IMR-90 (cell line): ENCODE measurements around the gene FAM219A. TPM values are rescaled to one million over a fixed set of nuclear protein-coding genes. Genes with fewer than 3 reads are reported as not detected.
A peak's percentile ranks its signal among the peaks of the same experiment; 100 is the strongest.

Source experiments
- ATAC-seq: fragments of 200-7000 bp; cut with Tn5 transposase; 2 replicates; pipeline ENCODE4 v1.9.1; 2020; ENCODE audit warnings: low read depth, mild to moderate bottlenecking, moderate library complexity
- BruUV-seq: library from RNA; stranded (reverse); fragments of 400-500 nt; replicated peaks from 2 replicates; lab custom pipeline; 2021; lab: Mats Ljungman, UMichigan
- CTCF ChIA-PET: fragments of 300-600 bp; formaldehyde crosslinking; extraction: SDS; loops from one replicate; lab custom pipeline; 2021; ENCODE audit warnings: antibody characterized with exemption; lab: Yijun Ruan, JAX
- POLR2A ChIA-PET: fragments of 300-600 bp; sonication (Branson Sonifier 250); formaldehyde crosslinking; loops from one replicate; lab custom pipeline; 2022; ENCODE audit warnings: antibody characterized with exemption; ENCODE audit not compliant: unreplicated experiment; lab: Charles Lee
- DNase-seq: peaks from one replicate; pipeline ENCODE4 v3.0.0; 2013
- H2AFZ ChIP-seq: replicated peaks from 2 replicates; pipeline ENCODE3; 2013; ENCODE audit warnings: low read length, mild to moderate bottlenecking; ENCODE audit not compliant: poor library complexity
- H2AK5ac ChIP-seq: 2 replicates; pipeline ENCODE4 v1.6.1; 2013; ENCODE audit warnings: low read depth, low read length, inconsistent platforms
- H2AK9ac ChIP-seq: replicated peaks from 2 replicates; pipeline ENCODE3; 2013; ENCODE audit warnings: mild to moderate bottlenecking, low read depth, low read length, moderate library complexity; ENCODE audit not compliant: poor library complexity
- H2BK120ac ChIP-seq: 2 replicates; pipeline ENCODE4 v1.6.1; 2013; ENCODE audit warnings: low read depth, low read length, inconsistent platforms
- H2BK15ac ChIP-seq: 3 replicates; pipeline ENCODE4 v1.6.1; 2013; ENCODE audit warnings: low read depth, low read length, inconsistent platforms
- H2BK20ac ChIP-seq: 2 replicates; pipeline ENCODE4 v1.6.1; 2013; ENCODE audit warnings: low read depth, mild to moderate bottlenecking, inconsistent platforms, low read length, moderate library complexity
- H2BK5ac ChIP-seq: 2 replicates; pipeline ENCODE4 v1.6.1; 2013; ENCODE audit warnings: mild to moderate bottlenecking, low read depth, low read length, inconsistent platforms; ENCODE audit not compliant: poor library complexity, severe bottlenecking
- H3K14ac ChIP-seq: replicated peaks from 2 replicates; pipeline ENCODE4 v1.6.1; 2013; ENCODE audit warnings: low read depth, low read length, inconsistent platforms
- H3K18ac ChIP-seq: 2 replicates; pipeline ENCODE4 v1.6.1; 2013; ENCODE audit warnings: low read depth, low read length, control low read depth
- H3K23ac ChIP-seq: 2 replicates; pipeline ENCODE4 v1.6.1; 2013; ENCODE audit warnings: low read depth, low read length, inconsistent platforms
- H3K27ac ChIP-seq: 2 replicates; pipeline ENCODE4 v1.5.1; 2013; ENCODE audit warnings: mild to moderate bottlenecking, control low read depth, low read length; ENCODE audit not compliant: insufficient read depth
- H3K27me3 ChIP-seq: 2 replicates; pipeline ENCODE4 v1.6.1; 2013; ENCODE audit warnings: low read length; ENCODE audit not compliant: control insufficient read depth, insufficient read depth
- H3K36me3 ChIP-seq: 2 replicates; pipeline ENCODE4 v1.6.1; 2013; ENCODE audit warnings: low read length, mixed read lengths; ENCODE audit not compliant: control insufficient read depth, insufficient read depth
- H3K4ac ChIP-seq: 2 replicates; pipeline ENCODE4 v1.6.1; 2013; ENCODE audit warnings: low read depth, low read length, inconsistent platforms
- H3K4me1 ChIP-seq: 2 replicates; pipeline ENCODE4 v1.6.1; 2013; ENCODE audit warnings: low read length, mixed read lengths; ENCODE audit not compliant: control insufficient read depth, insufficient read depth
- H3K4me2 ChIP-seq: 2 replicates; pipeline ENCODE4 v1.6.1; 2013; ENCODE audit warnings: low read depth, mild to moderate bottlenecking, control low read depth, low read length, moderate library complexity
- H3K4me3 ChIP-seq: 2 replicates; pipeline ENCODE4 v1.5.1; 2013; ENCODE audit warnings: low read depth, mild to moderate bottlenecking, control low read depth, low read length, moderate library complexity; ENCODE audit not compliant: insufficient read depth
- H3K56ac ChIP-seq: 2 replicates; pipeline ENCODE4 v1.6.1; 2013; ENCODE audit warnings: low read length, inconsistent platforms; ENCODE audit not compliant: insufficient read depth; ENCODE audit errors: extremely low read depth
- H3K79me1 ChIP-seq, 2 experiments: 2 replicates each; pipeline ENCODE4 v1.6.1; 2013; ENCODE audit warnings: low read length in 2 of 2, inconsistent platforms in 1 of 2, low read depth in 1 of 2
- H3K9ac ChIP-seq: 2 replicates; pipeline ENCODE4 v1.6.1; 2013; ENCODE audit warnings: low read depth, low read length, control low read depth
- H3K9me1 ChIP-seq: 2 replicates; pipeline ENCODE4 v1.6.1; 2013; ENCODE audit warnings: low read length, inconsistent platforms; ENCODE audit not compliant: insufficient read depth
- H3K9me3 ChIP-seq: 2 replicates; pipeline ENCODE4 v1.6.1; 2013; ENCODE audit warnings: low read length; ENCODE audit not compliant: control insufficient read depth, insufficient read depth
- H4K20me1 ChIP-seq: 2 replicates; pipeline ENCODE4 v1.6.1; 2013; ENCODE audit warnings: low read length, inconsistent platforms; ENCODE audit not compliant: insufficient read depth
- H4K5ac ChIP-seq: 2 replicates; pipeline ENCODE4 v1.6.1; 2013; ENCODE audit warnings: mild to moderate bottlenecking, low read depth, low read length, control low read depth
- H4K8ac ChIP-seq, 2 experiments: 2 replicates each; pipeline ENCODE4 v1.6.1; 2013; ENCODE audit warnings: low read depth in 2 of 2, low read length in 2 of 2, control low read depth in 1 of 2, inconsistent platforms in 1 of 2
- H4K91ac ChIP-seq: 2 replicates; pipeline ENCODE4 v1.6.1; 2013; ENCODE audit warnings: low read depth, low read length, inconsistent platforms; ENCODE audit not compliant: insufficient read depth
- FOS ChIP-seq: fragments of 150-350 bp; IDR thresholded peaks from 2 replicates; pipeline ENCODE4 v1.6.1; 2016; ENCODE audit warnings: low read depth, low read length
- WGBS, 2 experiments: methylation state at CpG; one replicate each; pipeline versions ENCODE4 v1.1.5 to v1.1.7; 2013; ENCODE audit warnings: missing lambda C conversion rate in 2 of 2; ENCODE audit not compliant: insufficient read length in 1 of 2; ENCODE audit errors: extremely low coverage in 2 of 2; 5-methylcytosine and 5-hydroxymethylcytosine counted together
- dilution Hi-C: fragments of 300-500 bp; cut with HindIII; formaldehyde crosslinking; loops from one replicate; pipeline ENCODE4 v1.14.3; 2018; ENCODE audit warnings: low sequenced_read_pairs; ENCODE audit not compliant: unreplicated experiment
- in situ Hi-C: fragments of 300-500 bp; cut with MboI; formaldehyde crosslinking; loops from 3 replicates; pipeline ENCODE4 v1.14.3; 2019; ENCODE audit warnings: low sequenced_read_pairs, inconsistent platforms, mixed read lengths
- intact Hi-C: fragments of 100-400 bp; cut with micrococcal nuclease; formaldehyde crosslinking; loops from 2 replicates; pipeline ENCODE4 v1.10.0; 2022
- polyA plus RNA-seq, 3 experiments: library from polyadenylated mRNA; depleted of rRNA; stranded (reverse); fragments of >200 nt; gene quantifications; 2 replicates each; pipeline ENCODE4 v1.2.3, GENCODE V29; 2012; ENCODE audit warnings: low replicate concordance in 1 of 3
- total RNA-seq: library from RNA; depleted of rRNA; stranded (reverse); fragments of >200 nt; gene quantifications from 2 replicates; pipeline ENCODE4 v1.2.3, GENCODE V29; 2012
- TF ChIP-seq, protein P1 (sequence below): fragments of 150-350 bp; IDR thresholded peaks from 2 replicates; pipeline ENCODE4 v1.6.1; 2017; ENCODE audit warnings: mild to moderate bottlenecking, antibody characterized with exemption, low read length, low read depth

The FAM219A gene
- total and polyA plus RNA-seq, 2 of the 4 experiments (the other 2 are of a cell fraction): 4.8 to 20.8 TPM

DNA sequence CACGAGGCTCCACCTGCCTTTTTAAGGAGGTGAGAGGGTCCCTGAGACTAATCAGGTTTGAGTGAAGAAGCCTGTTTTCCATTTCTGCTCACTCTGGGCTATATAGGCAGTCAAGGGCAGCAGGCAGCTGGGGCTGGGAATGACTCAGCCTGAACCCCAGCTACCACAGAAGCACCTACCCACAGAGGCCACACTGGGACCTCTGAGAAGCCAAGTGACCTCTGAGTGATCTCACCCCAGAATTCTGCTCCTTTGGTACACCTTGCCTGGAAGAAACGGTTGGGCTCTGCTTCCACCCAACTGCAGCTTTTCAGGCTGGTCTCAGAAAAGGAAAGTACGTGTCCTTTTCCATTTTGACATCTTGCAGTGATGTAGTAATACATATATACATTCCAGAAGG lies 6.8 kb downstream of the FAM219A start:
- Histone ChIP-seq H4K8ac (no peak overlapping the region), H2BK120ac (no peak overlapping the region), H2BK20ac (no peak overlapping the region; the same call in 1 of the 2 replicates), H3K36me3 (no peaks in the 10 kb centered on the region), H3K9ac (no peak overlapping the region), H2BK15ac (no peak overlapping the region), H2AK5ac (no peak overlapping the region), H2BK5ac (no peak overlapping the region), H4K20me1 (peaks cover 86% of the 10 kb centered on the region), H3K56ac (no peak overlapping the region), H3K27me3 (no peaks in the 10 kb centered on the region), H2AFZ (no peak overlapping the region), H3K9me3 (no peaks in the 10 kb centered on the region), H3K23ac (no peak overlapping the region), H3K9me1 (peaks cover 25% of the 10 kb centered on the region), H3K4me2 (no peak overlapping the region), H3K14ac (no peak overlapping the region), H4K5ac (no peak overlapping the region), H2AK9ac (no peak overlapping the region), H3K4ac (no peak overlapping the region), H3K4me1 (peaks cover 5% of the 10 kb centered on the region), H3K79me1 (peaks cover 55 to 85% of the 10 kb centered on the region in 2 experiments), H4K91ac (no peak overlapping the region), H3K27ac (no peak overlapping the region), H3K18ac (no peak overlapping the region), H3K4me3 (no peak overlapping the region)
- peak; percentile 55 for ATAC-seq
- POLR2A ChIA-PET: no interaction called here
- in situ Hi-C loops (no loop called here), intact Hi-C loops (no loop called here), dilution Hi-C loops (no loop called here)
- TF ChIP-seq, protein P1, sequence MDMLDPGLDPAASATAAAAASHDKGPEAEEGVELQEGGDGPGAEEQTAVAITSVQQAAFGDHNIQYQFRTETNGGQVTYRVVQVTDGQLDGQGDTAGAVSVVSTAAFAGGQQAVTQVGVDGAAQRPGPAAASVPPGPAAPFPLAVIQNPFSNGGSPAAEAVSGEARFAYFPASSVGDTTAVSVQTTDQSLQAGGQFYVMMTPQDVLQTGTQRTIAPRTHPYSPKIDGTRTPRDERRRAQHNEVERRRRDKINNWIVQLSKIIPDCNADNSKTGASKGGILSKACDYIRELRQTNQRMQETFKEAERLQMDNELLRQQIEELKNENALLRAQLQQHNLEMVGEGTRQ: no peak
- TF ChIP-seq FOS: peak; percentile 20; the same call in 1 of the 2 replicates
- no TSS peak for BruUV-seq
- DNase-seq: peak; percentile 53
- CTCF ChIA-PET: interaction anchor here (0.6 kb wide), 1 partner anchor 131 kb away, joined by 4 read pairs; no protein-coding TSS in a partner anchor
- no CpG with 5 or more reads among the region's 3 CpGs for WGBS, 2 experiments
